Gastroesophageal sphincter (tissue), 3 donors: ENCODE data around the gene OSCP1.

Experiments
- CTCF ChIP-seq, 4 experiments: fragments of 200-600 bp in 2 of 4; fragments of 450-650 bp in 2 of 4; sonication (generic) in 1 of 4; IDR thresholded peaks; one replicate each; pipeline ENCODE4 v1.5.1; 2017 to 2019; ENCODE audit warnings: antibody characterized with exemption in 4 of 4, mild to moderate bottlenecking in 2 of 4, moderate library complexity in 2 of 4
- EP300 ChIP-seq: sonication (generic); formaldehyde crosslinking; IDR thresholded peaks from one replicate; pipeline ENCODE4 v1.6.1; 2017; ENCODE audit warnings: antibody characterized with exemption, mild to moderate bottlenecking
- POLR2AphosphoS5 ChIP-seq: sonication (generic); formaldehyde crosslinking; IDR thresholded peaks from one replicate; pipeline ENCODE4 v1.6.1; 2017; ENCODE audit warnings: antibody characterized with exemption

- TF ChIP-seq CTCF (IDR thresholded peaks at IDR 0.05) (no peak), POLR2AphosphoS5 (no peak), EP300 (no peak)
Observed at GRCh38 chr1:36455386-36455785, 5.1 kb upstream of the OSCP1 start.
